HG03135 (cell line): ENCODE results near the gene TIAM1.

ENCODE experiments used
- ATAC-seq: cut with Tn5 transposase; IDR thresholded peaks from one replicate; pipeline ENCODE4 v1.9.1; 2021; ENCODE audit warnings: mild to moderate bottlenecking, moderate library complexity; ENCODE audit not compliant: unreplicated experiment

The TIAM1 gene

GRCh38 chr21:31356440-31356839 lies 12.4 kb upstream of the TIAM1 start:
- ATAC-seq, result no peak

GRCh38 chr21:31354604-31355443 lies 10.8 kb upstream of the TIAM1 start:
- no peak for ATAC-seq

- ATAC-seq, result no peak
Observed at GRCh38 chr21:31354122-31354521, 10.1 kb upstream of the TIAM1 start.

GRCh38 chr21:31352836-31353235 lies 8.8 kb upstream of the TIAM1 start:
- ATAC-seq, result no peak

DNA sequence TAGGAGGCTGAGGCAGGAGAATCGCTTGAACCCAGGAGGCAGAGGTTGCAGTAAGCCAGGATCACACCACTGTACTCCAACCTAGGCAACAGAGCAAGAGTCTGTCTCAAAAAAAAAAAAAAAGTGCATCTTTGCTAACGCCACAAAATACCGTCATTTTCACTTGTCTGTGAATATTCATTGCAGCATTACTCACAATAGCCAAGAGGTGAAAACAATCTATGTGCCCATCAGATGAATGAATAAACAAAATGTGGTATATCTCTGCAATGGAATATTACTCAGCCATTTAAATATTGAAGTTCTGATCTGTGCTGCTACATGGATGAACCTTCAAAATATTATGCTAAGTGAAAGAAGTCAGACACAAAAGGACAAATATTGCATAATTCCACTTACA lies 7.9 kb upstream of the TIAM1 start:
- no peak for ATAC-seq

DNA sequence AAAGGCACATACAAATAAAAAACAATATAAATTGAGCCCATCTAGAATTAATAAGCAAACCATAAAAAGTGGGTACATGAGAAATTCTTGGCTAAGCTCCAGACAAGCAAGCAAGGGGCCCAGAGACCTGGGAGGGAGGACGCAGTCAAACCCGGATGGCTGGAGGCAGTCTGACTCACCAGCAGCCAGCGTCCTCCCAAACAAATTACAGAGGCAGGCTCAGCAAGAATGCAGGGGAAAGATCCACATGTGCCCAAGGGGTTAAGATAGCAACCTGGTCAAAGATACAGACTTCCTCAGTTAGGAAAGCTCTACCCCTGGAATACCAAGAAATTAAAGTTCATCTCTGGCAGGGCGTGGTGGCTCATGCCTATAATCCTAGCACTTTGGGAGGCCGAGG lies 7.4 kb upstream of the TIAM1 start:
- ATAC-seq, result no peak

DNA sequence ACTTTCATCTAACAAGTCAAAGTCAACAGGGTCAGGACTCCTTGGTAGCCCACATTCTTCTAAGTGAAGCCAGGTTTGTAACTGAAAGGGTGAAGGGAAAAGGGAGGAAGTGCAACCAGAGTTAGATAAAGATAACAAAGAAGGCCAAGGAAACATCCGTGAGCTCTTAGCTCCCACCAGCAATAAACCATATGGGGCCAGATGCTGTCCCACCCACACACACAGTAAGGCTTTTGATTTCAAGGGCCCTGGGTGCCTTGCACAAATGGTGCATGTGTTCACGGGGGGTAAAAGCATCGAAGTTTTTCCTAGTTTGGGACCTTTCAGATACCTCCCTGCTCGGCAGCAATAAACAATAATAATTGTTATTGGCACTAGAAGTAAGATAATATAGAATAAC lies 5.1 kb upstream of the TIAM1 start:
- ATAC-seq, result no peak

DNA sequence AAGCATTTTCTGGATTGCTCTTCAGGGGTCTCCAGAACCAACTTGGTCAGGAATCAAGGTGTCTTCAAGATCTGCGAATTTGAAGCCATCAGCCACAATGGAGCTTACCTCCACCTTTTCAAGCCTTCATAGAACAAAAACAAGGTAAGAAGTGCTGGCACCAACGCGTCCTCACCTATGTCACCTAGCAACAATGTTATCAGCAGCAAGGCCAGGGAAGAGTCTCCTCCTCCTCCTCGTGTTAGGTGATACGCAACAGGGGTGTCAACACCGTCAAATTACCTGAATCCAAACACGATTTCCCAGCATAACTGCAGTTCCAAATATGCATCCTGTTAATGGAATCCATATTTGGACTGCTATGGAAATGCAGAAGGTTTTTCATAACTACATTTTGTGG lies 4.1 kb upstream of the TIAM1 start:
- no peak for ATAC-seq

DNA sequence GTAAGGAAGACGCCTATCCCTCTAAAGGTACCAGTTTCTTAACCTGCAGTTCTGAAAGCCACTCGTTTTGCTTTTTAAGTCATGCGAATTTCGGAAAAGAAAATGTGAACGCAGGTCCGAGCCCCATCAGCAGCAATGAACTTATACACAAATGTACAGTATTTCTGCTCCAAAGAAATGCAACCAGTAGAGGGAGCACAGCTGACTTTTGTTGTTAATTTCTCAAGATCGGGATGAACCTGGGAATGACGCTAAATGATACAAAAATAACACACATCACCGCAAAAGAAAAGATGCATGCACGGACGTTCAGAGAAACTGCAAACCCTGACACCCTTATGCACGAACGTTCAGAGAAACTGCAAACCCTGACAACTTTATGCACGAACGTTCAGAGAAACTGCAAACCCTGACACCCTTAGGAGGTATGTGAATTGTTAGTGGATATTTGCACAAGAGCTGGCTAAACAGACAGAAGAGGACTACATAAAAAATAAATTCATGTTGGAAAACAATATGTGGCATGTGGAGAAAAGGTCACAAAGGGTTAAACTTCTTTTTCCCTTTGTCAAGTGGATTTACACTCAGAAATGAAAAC lies 3.5 kb upstream of the TIAM1 start:
- no peak for ATAC-seq

DNA sequence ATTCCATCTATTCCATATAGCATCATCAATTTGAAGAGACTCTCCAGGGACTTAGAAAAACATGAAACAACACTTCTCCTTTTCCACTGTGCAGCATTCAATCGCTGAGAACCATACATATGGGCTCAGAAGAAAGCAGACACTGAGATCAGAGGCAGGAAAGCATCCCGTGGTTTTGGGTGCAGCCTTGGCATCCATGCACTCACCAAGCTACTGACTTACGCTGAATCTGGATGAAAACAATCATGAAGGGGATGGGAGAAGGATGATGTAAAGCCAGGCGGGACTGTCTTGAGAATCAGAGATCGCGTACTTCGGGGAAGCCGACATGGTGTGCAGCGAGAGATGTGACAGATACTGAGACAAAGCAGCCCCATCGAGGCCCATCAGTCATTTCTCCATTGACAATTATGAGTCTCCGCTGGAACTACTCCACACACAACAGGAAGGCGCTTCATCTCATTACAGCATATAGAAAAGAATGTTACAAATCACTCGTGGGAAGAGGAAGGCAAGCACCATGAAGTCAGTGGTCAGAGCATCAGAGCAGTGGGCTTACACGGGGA lies 2.3 kb upstream of the TIAM1 start:
- no peak for ATAC-seq

GRCh38 chr21:31345136-31345535 lies 1.1 kb upstream of the TIAM1 start:
- no peak for ATAC-seq

- no peak for ATAC-seq
Observed at GRCh38 chr21:31343030-31343510, 991 bp downstream of the TIAM1 start.

DNA sequence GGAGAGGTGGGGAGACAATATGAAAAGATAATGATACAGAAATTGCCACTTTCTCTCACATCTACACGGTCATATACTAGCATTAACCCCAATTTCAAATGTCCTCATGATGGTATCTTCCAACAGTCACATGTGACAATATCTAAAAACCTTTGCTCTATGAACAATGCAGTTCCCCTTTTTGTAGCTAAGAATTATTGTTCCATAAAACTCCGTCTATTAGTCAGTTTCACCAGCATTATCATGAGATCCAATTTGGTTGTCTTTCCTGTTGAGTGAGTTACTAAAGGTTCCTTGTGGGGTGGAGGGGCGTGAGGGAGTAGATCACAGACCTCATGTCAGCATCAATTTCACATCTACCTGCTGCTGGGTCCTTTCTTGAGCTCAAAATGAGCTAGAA lies 1.7 kb downstream of the TIAM1 start:
- ATAC-seq, result no peak

DNA sequence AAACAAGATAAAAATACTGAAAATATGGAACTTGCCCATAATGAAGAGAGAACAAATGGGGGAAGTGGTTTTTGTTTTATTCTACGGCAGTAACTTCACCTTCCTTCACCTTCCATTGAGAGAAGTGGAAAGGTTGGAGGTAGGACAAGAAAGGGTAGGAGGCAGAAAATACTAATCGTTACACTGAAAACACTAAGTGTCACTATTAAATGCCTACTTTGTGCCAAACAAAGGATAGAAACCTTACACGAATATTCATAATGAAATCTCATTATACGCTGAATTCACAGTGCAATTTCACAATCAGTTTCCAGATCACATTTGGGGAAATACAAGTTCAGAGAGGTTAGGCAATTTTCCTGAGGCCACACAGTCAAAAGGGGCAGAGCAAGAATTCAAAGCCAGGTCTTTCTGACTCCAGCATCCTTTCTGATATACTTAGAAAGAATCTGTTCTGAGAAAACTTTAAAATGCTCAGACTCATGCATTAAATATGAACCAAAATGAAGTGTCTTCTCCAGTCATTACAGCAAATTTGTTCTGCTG lies 3.0 kb downstream of the TIAM1 start:
- no peak for ATAC-seq

DNA sequence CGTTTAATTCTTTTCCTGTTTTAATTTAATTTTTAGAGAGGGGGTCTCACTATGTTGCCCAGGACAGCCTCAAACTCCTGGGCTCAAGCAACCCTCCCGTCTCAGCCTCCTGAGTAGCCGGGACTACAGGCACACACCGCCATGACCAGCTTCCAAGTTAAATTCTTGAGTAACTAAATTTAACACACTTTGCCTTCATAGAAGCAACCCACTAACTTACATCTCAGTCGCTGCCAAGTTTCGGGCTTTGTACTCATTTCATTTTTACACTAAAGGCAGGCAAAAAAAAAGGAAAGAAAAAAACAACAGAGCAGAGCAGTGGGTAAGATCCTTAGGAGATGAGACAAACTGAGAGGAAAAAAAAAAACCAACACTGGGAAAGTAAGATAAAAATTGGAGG lies 3.5 kb downstream of the TIAM1 start:
- no peak for ATAC-seq

DNA sequence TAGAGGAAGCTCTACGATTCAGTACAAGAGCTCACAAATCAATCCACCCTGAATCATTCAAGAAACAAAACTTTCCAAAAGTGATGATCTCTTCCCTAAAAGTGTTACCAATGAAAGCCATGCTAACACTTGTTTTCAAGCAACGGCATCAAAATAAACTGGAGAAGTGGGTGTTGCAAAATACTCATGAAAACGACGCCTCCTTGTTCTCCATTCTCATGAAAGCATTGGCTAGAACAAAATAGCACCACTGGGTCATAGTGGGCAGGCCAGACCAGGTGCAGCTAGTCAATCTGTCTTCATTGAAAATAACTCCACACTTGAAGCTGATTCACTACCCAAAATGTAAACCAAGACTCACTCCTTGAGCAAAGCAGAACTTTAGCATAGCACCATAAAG lies 4.3 kb downstream of the TIAM1 start:
- no peak for ATAC-seq

DNA sequence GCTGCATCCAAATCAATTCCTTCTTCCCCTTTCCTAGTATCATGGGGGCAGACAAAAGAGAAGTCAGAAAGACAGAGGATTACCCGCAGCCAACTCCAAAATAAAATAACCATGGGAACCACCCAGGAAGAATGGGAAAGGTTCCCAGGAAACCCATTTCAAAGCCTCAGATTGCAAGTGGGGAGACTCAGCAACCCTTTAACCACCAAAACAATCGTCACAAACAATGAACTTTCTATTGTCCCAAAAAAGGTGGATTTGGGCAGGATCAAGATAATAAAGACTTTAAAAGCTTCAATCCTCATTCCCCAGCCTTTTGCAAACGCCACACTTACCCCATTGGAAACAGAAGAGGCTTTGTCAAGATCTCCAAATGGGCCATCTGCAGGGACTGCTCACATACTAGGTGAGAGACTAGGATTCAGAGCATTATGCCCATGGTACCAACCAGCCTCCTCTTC lies 5.1 kb downstream of the TIAM1 start:
- ATAC-seq, result no peak

GRCh38 chr21:31337996-31338907 lies 5.8 kb downstream of the TIAM1 start:
- ATAC-seq, result no peak

DNA sequence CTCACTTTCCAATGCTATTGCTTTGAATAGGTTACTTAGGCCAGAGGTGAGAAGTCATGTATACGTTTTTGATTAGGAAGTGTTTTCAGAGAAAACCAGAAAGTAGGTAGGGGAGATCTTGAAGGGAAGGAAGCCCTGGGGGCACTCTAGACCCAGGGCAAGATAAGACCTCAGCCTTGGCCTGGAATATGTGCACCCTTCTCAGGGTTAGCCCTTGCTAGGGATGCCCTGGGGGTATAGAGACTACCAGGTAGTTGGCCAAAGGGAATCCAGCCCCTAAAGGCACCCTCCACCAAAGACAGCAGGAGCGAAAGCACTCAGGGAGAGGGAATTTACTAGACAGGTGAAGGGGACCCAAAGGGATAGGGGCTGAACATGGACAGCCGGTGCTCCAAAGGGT lies 7.0 kb downstream of the TIAM1 start:
- no peak for ATAC-seq

DNA sequence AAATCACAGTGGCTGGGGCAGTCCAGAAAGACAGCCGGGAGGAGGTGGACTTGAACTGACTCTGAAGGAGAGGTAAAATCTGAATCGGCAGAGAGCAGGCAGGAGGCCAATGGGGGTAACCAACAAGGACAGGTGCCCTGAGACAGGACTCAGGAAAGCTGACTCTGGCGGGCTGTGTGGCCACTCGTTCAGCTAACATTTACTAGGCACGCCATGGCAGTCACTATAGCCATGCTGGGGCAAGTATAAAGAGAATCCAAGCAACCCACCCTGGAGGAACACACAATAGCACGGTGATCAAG lies 7.4 kb downstream of the TIAM1 start:
- no peak for ATAC-seq
